ENCODE data around the gene OR6B3.

Gene OR6B3

DNA sequence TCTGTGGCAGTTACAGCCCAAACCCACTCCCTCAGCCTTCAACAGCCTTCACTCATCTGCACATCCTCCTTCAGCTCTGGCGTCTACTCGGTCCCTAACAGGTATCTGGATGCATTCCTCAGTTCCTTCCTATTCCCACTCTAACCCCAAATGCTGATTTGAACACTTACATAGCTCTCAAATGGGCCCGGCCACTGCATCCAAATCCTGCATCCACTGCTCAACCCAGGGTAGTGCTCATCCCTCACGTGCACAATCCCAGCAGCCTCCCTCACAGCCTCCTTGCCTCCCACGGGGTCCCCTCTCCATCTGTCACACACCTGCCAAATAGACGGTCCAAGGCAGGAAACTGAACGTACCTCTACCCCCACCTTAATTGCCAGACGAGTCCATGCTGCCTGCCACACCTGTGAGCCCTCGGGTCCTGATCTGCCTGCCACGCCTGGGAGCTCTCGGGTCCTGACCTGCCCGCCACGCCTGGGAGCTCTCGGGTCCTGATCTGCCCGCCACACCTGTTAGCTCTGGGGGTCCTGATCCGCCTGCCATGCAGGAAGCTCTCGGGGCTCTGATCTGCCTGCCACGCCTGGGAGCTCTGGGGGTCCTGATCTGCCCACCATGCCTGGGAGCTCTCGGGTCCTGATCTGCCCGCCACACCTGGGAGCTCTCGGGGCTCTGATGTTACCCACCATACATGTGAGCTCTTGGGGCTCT is 9.9 kb downstream of the OR6B3 start:
- no peak for DNase-seq

DNA sequence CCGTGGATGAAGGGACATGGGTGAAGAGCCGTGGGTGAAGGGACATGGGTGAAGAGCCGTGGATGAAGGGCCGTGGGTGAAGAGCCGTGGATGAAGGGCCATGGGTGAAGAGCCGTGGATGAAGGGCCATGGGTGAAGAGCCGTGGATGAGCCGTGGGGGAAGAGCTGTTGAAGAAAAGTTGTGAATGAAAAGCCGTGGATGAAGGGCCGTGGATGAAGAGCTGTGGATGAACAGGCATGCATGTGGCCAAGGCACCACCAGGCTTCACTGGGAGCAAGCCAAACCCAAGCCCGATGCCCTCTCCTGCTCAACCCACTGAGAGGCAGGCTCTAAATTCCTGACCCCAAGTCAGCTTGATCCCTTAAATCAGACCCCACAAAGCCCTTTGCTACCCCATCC is 10.6 kb downstream of the OR6B3 start:
- DNase-seq: no peak

DNA sequence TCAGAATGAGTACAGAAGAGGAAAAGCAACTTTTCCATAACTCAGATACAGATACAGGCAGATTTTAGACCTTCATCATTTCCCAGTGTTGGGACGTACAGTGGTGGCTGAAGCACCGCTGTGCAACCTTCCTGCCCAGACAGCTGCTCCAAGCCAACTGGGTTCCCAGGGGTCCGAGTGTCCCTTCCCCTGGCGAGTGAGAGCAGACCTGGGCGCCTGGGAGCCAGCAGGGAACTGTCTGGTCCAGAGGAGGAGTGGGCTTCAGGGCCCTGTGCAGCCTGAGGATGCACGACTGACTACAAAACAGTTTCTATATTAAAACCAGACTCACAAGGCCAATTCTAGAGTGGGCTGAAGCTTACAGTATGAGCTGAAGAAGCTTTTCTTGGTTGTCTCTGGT is 12.0 kb downstream of the OR6B3 start:
- no peak for DNase-seq

DNA sequence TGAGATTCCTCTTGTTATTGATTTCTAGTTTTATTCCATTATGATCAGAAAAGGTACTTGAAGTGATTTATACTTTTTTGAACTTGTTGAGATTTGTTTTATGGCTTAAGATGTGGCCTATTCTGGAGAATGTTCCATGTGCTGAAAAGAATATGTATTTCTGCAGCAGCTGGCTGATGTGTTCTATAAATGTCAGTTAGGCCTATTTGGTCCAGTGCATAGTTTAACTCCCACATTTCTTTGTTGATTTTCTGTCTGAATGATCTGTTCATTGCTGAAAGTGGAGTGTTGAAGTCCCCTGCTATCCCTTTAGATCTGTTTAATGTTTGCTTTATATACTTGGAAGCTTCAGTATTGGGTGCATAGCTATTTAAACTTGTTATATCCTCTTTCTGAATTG is 16.0 kb downstream of the OR6B3 start:
- DNase-seq: no peak

DNA sequence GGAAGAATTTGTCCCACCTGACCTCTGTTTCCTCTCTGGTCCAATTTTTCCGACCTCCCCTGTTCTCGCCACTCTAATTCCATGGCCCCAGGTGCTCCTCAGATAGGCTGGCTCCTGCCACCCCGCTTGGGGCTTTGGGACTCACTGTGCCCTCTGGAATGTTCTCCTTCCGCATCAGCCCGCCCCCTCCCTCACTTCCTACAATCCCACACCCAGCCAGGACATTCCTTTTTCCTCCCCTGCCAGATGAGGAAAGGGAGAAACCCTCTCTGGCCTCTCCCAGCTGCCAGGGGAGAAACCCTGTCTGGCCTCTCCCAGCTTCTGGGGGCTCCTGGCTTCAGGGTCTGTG is 20.0 kb downstream of the OR6B3 start:
- no peak for DNase-seq

DNA sequence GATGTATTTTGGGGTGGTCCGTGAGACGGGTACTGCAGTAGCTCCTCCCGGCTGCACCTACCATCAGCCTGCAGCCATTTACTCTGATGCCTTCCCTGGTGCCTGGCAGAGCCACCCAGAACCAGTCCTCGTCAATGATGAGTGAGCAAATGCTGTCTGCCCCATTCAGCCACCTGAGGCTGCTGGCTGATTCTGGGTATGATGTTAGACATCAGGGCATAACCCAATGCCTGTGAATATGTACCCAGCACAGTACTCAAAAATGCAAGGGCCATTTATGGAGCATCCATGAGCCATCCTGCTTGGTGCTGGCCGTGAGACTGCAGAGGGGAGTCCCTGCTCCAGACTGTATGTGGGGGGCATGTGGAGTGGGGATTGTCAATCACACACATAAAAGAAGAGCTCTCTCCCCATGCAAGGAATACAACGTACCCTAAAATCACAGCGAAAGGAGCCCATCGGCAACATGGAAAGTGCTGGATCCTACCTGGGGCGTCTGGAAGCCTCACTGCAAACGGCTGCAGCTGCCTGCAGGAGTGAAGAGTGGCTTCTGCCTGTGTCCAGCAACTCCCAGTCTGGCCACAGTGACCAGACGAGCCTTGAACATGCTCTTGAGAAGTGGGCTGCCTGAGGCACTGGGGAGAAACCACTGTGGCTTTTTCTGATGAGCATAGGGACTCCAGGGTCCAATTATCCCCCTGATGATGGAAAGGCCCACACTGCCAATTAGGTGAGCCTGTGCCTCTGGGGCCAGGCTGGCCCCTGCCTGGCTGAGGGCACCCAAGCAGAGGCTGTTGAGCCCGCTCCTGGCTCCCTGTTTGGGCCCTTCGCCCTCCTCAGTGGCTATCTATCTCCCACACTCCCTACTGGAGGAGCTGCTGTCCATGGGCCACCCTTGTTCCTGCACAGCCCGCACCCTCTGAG is 20.7 kb downstream of the OR6B3 start:
- no peak for DNase-seq

DNA sequence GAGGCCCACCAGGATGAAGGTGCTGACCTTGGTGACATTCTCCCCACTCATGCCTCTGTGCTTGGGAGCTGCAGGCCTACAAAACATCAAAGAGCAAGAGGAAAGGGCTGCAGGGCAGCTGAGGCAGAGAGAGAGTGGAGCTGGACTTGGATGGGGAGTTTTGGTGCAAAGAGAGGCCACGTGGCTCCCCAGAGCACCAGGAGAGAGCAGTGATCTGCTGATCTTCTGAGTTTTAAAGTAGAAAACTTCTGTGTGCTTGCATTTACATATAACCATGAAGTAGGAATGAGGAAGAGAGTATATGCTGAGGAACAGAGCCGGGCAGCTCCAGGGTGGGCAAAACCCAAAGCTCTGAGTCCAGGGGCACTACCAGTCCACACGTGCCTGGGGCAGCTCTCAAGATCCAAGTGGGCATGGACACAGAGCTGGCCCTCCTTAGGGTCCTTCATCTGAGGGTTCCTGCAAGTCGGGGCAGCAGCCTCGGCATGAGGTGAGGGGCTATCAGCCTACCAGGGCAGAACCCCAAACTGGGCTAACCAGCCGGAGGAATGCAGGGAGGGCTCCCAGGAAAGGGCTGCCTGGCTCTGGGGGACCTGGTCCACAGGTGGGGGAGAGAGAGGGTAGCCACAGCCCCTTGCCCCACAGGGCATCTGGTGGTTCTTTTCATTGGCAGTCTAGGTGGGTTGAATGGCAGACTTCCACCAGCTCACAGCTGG is 22.8 kb downstream of the OR6B3 start, which contains the start of gene OR6B2:
TSS of gene OR6B2 (minus strand) at position 51 of the 716 bp plus-strand sequence. CDS start at position 51, 0 bp downstream.
- DNase-seq: no peak

DNA sequence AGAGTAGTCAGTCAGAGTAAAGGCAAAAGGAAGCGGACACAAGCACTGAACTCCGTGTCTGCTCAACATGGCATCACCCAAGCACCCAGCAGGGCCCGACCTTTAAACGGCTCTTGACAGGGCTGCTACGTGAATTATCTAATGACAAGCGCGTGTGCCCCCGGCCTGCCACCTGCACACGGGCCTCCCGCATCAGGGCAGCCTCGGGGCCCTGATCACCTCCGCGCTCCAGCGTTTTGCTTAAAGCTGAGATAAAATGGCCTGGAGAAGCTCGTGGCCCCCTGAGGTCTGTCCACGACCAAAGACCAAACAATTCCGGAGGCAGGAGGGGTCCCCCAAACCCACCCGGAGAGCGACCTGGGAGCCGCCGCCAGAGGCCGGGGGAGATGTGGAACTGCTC is 28.6 kb downstream of the OR6B3 start:
- DNase-seq: no peak

DNA sequence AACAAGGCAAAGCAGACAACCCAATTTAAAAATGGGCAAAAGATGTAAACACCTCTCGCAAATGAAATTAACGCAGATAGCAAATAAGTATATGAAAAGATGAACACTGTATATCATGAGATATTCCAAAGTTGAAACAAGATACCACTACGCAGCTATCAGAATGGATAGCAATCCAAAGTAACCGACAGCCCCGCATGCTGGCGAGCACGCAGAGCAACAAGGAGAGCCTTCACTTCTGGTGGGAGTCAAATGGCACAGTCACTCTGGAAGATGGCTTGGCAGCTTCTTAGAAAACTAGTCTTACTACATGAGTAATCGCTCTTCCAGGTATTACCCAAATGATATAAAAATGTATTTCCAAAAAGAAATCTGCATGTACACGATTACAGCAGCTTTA is 29.5 kb downstream of the OR6B3 start:
- DNase-seq: no peak

DNA sequence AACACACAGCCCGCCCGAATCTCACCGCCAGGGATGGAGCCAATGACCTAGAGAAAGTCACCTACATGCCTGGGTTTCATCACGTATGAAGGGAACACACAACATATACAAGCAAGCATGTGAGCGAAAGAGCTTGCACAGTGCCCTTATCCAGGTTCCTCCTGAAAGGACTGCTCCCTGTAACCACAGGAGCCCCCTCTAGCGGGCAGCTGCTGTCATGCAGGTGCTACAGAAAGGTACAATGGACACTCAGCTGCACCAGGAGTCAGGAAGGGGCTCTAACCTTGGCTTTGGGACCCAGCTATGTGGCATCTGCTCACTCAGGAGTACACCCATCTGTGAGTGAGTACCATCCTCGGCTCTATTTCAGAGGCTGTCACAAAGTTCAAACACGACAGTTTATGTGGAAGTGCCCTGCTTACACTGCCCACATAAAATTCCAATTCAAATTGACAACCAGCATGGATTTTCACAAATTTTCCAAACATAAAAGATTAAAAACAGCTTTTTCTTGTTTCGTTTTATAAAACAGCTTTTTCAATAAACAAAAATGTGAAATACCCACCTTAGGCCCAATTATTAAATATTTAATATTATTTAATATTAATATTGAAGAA is 31.7 kb downstream of the OR6B3 start:
- DNase-seq: peak; percentile 44

DNA sequence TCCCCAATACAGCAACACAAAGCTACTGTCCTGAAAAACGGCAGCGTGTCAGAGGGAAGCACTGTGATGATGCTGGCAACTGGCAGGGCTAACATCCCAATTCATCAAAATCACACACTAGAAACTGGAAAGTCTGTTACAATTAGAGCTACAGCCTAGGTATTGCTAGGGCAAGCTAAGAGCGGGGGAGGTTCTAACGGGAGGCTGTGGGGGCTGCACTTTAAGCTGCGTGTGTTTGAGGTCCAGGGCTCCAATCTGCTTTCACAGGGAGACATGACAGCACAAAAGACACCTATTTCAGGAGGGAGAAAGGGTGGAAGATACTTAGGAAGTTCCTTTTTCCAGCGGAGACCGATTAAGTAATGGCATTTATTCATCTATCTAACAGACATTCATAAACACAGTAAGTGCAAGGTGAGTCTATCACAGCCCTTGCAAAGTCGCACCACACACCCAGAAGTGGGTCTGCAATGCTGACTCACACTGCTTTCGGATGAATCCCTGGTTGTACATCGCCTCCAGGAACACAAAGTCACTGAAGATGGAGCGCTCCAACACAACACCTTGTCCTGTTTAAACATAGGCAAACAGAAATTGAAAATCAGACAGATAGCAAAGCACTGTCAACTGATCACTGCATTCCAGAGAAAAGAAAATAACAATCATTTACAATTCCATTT is 35.1 kb downstream of the OR6B3 start:
- no peak for DNase-seq

DNA sequence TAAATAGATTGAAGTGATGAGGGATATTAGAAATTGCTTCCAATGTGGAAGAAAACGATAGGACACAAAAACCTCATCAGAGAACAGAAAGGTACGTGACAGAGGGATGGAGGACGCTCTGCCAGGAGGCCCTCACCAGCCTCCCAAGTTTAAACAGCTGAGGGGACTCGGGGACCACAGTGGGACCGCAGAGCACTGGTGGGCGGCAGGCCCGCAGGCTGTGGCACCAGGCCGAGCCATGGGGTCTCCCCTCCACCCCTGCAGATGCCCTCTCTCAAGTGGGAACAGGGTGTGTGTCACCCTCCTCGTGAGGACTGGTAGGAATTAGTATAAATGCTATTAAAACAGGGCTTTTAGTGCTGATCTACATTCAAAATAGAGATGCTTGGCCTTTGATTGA is 39.0 kb downstream of the OR6B3 start:
- DNase-seq: no peak

DNA sequence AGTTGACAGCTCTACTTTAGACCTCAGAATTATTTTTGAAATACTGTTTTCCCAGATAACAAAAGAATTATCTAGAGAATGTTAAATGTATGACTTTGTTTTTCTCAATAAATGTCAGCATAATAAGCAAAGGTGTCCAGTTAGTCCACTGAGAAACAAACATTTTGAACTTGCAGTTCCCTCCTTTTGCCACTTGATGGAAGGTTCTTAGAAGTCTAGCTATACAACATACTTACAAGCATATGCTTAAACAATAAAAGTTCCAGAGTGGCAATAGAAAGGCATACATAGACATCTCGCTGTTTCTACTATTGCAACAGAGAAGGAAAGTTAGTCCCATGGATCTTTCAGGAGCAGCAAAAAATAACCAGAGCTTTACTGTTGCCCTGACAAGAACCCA is 40.0 kb downstream of the OR6B3 start:
- no peak for DNase-seq

DNA sequence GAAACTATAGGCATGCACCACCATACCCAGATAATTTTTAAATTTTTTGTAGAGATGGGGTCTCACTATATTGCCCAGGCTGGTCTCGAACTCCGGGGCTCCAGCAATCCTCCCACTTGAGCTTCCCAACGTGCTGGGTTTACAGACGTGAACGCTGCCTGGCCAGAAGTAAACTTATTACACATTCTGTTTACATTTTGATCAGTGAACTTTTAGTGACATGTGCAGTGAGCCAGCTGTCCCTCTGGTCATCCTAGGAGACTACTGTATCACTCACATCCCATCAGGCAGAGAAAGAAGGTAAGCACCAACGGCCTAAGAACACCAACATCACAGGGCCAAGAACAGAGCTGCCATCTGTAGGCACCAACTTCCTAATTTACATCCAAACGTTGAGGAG is 50.3 kb downstream of the OR6B3 start:
- no peak for DNase-seq

DNA sequence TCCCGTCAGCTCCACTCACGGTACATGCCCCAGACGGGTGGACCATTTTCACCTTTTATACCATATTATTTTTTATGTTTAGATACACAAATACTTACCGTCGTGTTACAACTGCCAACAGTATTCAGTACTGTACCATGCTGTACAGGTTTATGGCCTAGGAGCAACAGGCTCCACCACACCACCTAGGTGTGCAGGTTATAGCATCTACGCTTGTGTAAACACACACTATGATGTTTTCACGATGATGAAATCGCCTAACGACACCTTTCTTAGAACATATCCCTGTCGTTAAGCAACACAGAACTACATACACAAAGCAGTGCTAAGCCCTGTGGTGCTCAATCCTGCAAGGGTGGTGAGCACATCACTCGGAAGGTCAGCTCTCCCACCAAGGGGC is 52.6 kb downstream of the OR6B3 start:
- DNase-seq: no peak

DNA sequence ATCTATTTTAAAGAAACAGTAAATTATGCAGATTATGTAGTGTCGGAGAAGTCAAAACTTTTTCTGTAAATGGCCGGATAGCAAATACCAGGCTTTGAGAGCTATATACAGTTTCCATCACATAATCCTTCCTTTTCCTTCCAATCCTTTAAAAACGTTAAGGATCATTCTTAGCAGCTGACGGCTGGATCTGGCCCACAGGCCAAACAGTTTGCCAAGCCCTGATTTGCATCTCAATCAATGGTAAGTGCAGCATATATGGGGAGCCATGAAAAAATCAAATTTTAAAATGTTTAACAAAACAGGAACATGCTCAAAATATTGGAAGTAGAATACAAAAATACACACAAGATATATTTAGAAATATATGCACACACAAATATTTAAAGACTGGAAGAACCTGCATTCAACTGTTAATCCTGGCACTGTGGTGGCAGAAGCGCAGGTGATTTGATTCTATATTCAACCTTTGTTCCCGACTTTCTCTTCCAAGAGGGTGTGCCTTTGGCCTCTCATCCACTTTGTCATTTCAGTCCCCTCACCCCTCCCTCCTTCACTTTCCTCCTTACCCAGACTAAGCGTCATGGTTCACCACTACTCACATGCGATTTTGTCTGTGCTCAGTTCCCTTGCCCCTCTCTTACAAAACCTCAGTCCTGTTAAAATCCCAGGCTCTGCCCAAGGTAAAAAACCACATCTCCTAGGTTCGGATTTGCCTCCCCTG is 55.5 kb downstream of the OR6B3 start:
- DNase-seq: no peak
